ENCODE data around the gene FEZF2. TPM values are rescaled to one million over a fixed set of nuclear protein-coding genes. Genes with fewer than 3 reads are reported as not detected.

Gene FEZF2
- total and polyA plus RNA-seq, 10 donors = not detected

DNA sequence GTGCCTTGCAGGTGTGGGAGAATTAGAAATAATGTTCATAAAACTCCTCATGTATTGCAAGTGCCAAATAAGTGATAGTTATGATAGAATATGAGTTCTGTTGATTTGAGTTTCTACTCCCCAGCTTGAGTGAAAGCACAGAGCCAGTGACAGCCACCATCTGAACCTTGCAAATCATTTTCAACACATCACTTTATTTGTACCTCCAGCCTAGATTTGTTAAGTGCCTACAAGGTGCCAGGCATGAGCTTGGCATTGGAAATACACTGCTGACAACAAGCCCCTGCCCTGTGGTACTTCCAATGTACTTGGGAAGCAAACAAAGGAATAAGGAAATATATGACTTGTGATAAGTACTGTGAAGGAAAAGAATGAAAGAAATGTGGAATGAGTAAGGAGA lies 17.0 kb downstream of the FEZF2 start:
- Histone ChIP-seq H3K4me1 (no peaks in the 10 kb centered on the region), H3K36me3 (no peaks in the 10 kb centered on the region), H3K4me3 (no peak overlapping the region), H3K9me3 (no peaks in the 10 kb centered on the region), H3K27ac (no peak overlapping the region), H3K27me3 (replicated peaks in 1 of 7) (peaks cover 0 to 11% (median 0%) of the 10 kb centered on the region in 7 donors)
- TF ChIP-seq, protein P1, sequence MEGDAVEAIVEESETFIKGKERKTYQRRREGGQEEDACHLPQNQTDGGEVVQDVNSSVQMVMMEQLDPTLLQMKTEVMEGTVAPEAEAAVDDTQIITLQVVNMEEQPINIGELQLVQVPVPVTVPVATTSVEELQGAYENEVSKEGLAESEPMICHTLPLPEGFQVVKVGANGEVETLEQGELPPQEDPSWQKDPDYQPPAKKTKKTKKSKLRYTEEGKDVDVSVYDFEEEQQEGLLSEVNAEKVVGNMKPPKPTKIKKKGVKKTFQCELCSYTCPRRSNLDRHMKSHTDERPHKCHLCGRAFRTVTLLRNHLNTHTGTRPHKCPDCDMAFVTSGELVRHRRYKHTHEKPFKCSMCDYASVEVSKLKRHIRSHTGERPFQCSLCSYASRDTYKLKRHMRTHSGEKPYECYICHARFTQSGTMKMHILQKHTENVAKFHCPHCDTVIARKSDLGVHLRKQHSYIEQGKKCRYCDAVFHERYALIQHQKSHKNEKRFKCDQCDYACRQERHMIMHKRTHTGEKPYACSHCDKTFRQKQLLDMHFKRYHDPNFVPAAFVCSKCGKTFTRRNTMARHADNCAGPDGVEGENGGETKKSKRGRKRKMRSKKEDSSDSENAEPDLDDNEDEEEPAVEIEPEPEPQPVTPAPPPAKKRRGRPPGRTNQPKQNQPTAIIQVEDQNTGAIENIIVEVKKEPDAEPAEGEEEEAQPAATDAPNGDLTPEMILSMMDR (IDR thresholded peaks at IDR 0.05 in 8 of 11, conservative IDR thresholded peaks at IDR 0.05 in 3 of 11) = no peak
- TF ChIP-seq POLR2A (IDR thresholded peaks at IDR 0.05) = no peak
- TF ChIP-seq POLR2AphosphoS5 (IDR thresholded peaks at IDR 0.05) = no peak
- DNase-seq = no peak
- intact Hi-C loops (cut with DNase I; ENCODE audit: low total_unique reads) = no loop called here

DNA sequence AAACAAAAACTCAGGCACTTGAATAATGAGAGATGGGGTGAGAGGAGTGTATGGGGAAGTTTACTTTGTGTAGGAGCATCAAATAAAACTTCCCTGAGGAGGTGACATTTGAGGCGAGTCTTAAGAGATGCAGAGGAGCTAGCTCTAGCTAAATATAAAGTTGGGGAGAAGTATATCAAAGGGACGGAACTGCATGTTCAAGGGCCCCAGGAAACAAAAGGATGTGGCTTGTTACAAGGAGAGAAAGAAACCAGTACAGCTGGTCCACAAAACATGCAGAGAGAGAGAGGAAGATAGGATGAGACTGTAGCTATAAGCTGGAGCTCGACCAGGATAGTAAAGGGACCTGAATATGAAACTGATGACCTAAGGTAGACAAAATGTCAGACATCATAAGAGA lies 17.6 kb downstream of the FEZF2 start:
- no peak for TF ChIP-seq POLR2AphosphoS5 (IDR thresholded peaks at IDR 0.05)
- TF ChIP-seq, protein P1 (IDR thresholded peaks at IDR 0.05 in 8 of 11, conservative IDR thresholded peaks at IDR 0.05 in 3 of 11) = no peak
- no peak for TF ChIP-seq POLR2A (IDR thresholded peaks at IDR 0.05)
- DNase-seq = no peak
- H3K9me3 ChIP-seq = no peaks in the 10 kb centered on the region
- H3K27me3 ChIP-seq (replicated peaks in 1 of 7) = peaks cover 0 to 11% (median 0%) of the 10 kb centered on the region in 7 donors
- 65 to 80% (median 69%) methylated on average over 3 of the region's 3 CpGs for WGBS, 5 donors
- intact Hi-C loops (cut with DNase I; ENCODE audit: low total_unique reads) = no loop called here
- no peaks in the 10 kb centered on the region for H3K36me3 ChIP-seq
- no peaks in the 10 kb centered on the region for H3K4me1 ChIP-seq
- no peak overlapping the region for H3K27ac ChIP-seq
- no peak overlapping the region for H3K4me3 ChIP-seq

DNA sequence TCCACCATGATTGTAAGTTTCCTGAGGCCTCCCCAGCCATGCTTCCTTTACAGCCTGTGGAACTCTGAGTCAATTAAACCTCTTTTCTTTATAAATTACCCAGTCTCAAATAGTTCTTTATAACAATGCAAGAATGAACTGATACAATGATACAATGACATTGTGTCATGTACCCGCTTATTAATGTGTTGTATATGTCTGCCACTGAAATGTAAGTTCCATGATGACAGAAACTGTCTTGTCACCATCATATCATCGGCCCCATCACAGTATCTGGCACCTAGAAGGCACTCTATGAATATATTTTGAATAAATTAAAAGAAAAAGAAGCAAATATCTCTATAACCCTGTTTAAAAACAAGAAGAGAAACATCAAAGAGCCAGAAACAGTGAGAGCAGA lies 29.6 kb downstream of the FEZF2 start:
- Histone ChIP-seq H3K36me3 (no peaks in the 10 kb centered on the region), H3K27me3 (replicated peaks in 1 of 7) (peaks cover 0 to under 1% (median 0%) of the 10 kb centered on the region in 7 donors), H3K9me3 (no peaks in the 10 kb centered on the region), H3K27ac (no peak overlapping the region), H3K4me1 (no peaks in the 10 kb centered on the region), H3K4me3 (no peak overlapping the region)
- DNase-seq = no peak
- intact Hi-C loops (cut with DNase I; ENCODE audit: low total_unique reads) = no loop called here
- TF ChIP-seq POLR2AphosphoS5 (IDR thresholded peaks at IDR 0.05) = no peak
- no peak for TF ChIP-seq POLR2A (IDR thresholded peaks at IDR 0.05)
- TF ChIP-seq, protein P1 (IDR thresholded peaks at IDR 0.05 in 8 of 11, conservative IDR thresholded peaks at IDR 0.05 in 3 of 11) = no peak
- 69 to 81% (median 75%) methylated on average over 2 of the region's 2 CpGs for WGBS, 5 donors

DNA sequence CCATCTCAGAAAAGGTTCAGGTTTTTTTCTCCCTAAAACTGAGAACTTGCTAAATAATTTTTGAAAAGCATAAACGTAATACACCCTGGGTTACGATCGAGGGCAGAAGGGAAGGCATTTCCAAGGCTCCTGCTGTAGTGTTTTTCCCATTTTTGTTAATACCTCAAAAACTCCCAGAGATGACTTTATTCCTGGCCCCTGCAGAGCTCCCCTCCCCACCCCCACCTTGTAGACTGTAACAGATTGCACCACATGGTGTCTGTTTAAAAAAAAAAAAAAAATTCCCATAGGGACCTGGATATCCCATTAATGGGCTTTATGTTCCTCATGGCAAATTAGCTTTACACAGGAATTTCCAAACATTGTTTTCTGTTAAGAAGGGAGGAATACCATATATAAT lies 38.2 kb downstream of the FEZF2 start:
- 85 to 96% (median 91%) methylated on average over 3 of the region's 3 CpGs for WGBS, 5 donors
- intact Hi-C loops (cut with DNase I; ENCODE audit: low total_unique reads) = loop anchor here (10.0 kb wide), 1 partner anchor 220 kb away; no protein-coding TSS in a partner anchor

More for the DNA sequence above, 38.2 kb downstream of the FEZF2 start:
- TF ChIP-seq POLR2A (IDR thresholded peaks at IDR 0.05) = no peak
- TF ChIP-seq, protein P1 (IDR thresholded peaks at IDR 0.05 in 8 of 11, conservative IDR thresholded peaks at IDR 0.05 in 3 of 11) = no peak
- TF ChIP-seq POLR2AphosphoS5 (IDR thresholded peaks at IDR 0.05) = no peak
- H3K36me3 ChIP-seq = no peaks in the 10 kb centered on the region
- no peaks in the 10 kb centered on the region for H3K9me3 ChIP-seq
- no peak for DNase-seq
- no peaks in the 10 kb centered on the region for H3K4me1 ChIP-seq
- no peak overlapping the region for H3K27ac ChIP-seq
- no peaks in the 10 kb centered on the region for H3K27me3 ChIP-seq (replicated peaks in 1 of 7)
- no peak overlapping the region for H3K4me3 ChIP-seq

All from spleen (tissue), 11 donors.